Stimulated activated CD8-positive, alpha-beta memory T cell treated with anti-CD3 and anti-CD28 coated beads, Interleukin-7, amount 100 ng/mL, for 4 hours (primary cell): ENCODE results near the gene ARHGAP22.

Source experiments
- DNase-seq, 2 donors: peaks; one replicate each; pipeline ENCODE4 v3.0.0-alpha.2; 2020; ENCODE audit warnings: low read depth in 2 of 2

The ARHGAP22 gene

GRCh38 chr10:48511875-48512231 lies 93.0 kb downstream of the ARHGAP22 start:
- no peak for DNase-seq

GRCh38 chr10:48511066-48511874 lies 93.6 kb downstream of the ARHGAP22 start:
- DNase-seq, result no peak

- DNase-seq, result no peak
These were observed 94.7 kb downstream of the ARHGAP22 start for GRCh38 chr10:48509974-48510692.

- DNase-seq, result no peak
These were observed 95.8 kb downstream of the ARHGAP22 start for GRCh38 chr10:48508791-48509772.

GRCh38 chr10:48507933-48508790 lies 96.7 kb downstream of the ARHGAP22 start:
- DNase-seq, result no peak

GRCh38 chr10:48507494-48507893 lies 97.4 kb downstream of the ARHGAP22 start:
- DNase-seq, result no peak

- no peak for DNase-seq
These were observed 98.5 kb downstream of the ARHGAP22 start for GRCh38 chr10:48506147-48506917.

GRCh38 chr10:48505394-48506112 lies 99.3 kb downstream of the ARHGAP22 start:
- no peak for DNase-seq

GRCh38 chr10:48504141-48504885 lies 100.6 kb downstream of the ARHGAP22 start:
- DNase-seq, result no peak

GRCh38 chr10:48503293-48503911 lies 101.5 kb downstream of the ARHGAP22 start:
- DNase-seq, result no peak

GRCh38 chr10:48502791-48503190 lies 102.1 kb downstream of the ARHGAP22 start:
- no peak for DNase-seq

GRCh38 chr10:48501787-48502771 lies 102.8 kb downstream of the ARHGAP22 start:
- DNase-seq, result no peak

- DNase-seq, result no peak
These were observed 103.6 kb downstream of the ARHGAP22 start for GRCh38 chr10:48501226-48501625.

GRCh38 chr10:48500771-48501170 lies 104.1 kb downstream of the ARHGAP22 start:
- no peak for DNase-seq

- no peak for DNase-seq
These were observed 105.8 kb downstream of the ARHGAP22 start for GRCh38 chr10:48498940-48499510.

- no peak for DNase-seq
These were observed 106.8 kb downstream of the ARHGAP22 start for GRCh38 chr10:48497780-48498770.
